Kidney (tissue), 14 donors: ENCODE measurements around the gene PDE1C. TPM values are rescaled to one million over a fixed set of nuclear protein-coding genes. Genes with fewer than 3 reads are reported as not detected.

Source experiments
- DNase-seq, 5 donors: peaks; one replicate each; pipeline ENCODE4 v3.0.0-alpha.2; 2013 to 2020
- FAIRE-seq: peaks from 2 replicates; lab custom pipeline; 2012; peaks lifted over from hg19 to GRCh38; lab: Jason Lieb, UNC
- H3K27ac ChIP-seq, 2 donors: one replicate each; pipeline ENCODE4 v1.7.0; 2013; ENCODE audit warnings: low read depth in 2 of 2, low read length in 2 of 2, inconsistent platforms in 1 of 2
- H3K27me3 ChIP-seq: one replicate; pipeline ENCODE4 v1.7.1; 2013; ENCODE audit warnings: low read length, inconsistent platforms; ENCODE audit not compliant: control insufficient read depth, insufficient read depth
- H3K36me3 ChIP-seq, 3 donors: one replicate each; pipeline versions ENCODE4 v1.7.0 to v1.7.1; 2013; ENCODE audit warnings: low read length in 3 of 3, control low read depth in 1 of 3, inconsistent platforms in 1 of 3; ENCODE audit not compliant: insufficient read depth in 3 of 3, control insufficient read depth in 2 of 3
- H3K4me1 ChIP-seq, 3 donors: one replicate each; pipeline versions ENCODE4 v1.7.0 to v1.7.1; 2013; ENCODE audit warnings: low read length in 3 of 3, inconsistent platforms in 1 of 3, low read depth in 1 of 3; ENCODE audit not compliant: control insufficient read depth in 2 of 3, insufficient read depth in 2 of 3
- H3K4me3 ChIP-seq, 3 donors: one replicate each; pipeline versions ENCODE4 v1.7.0 to v1.8.1; 2013; ENCODE audit warnings: low read length in 3 of 3, control low read depth in 1 of 3, inconsistent platforms in 1 of 3
- H3K9ac ChIP-seq, 3 donors: one replicate each; pipeline versions ENCODE4 v1.7.0 to v1.7.1; 2013; ENCODE audit warnings: low read length in 3 of 3, control low read depth in 1 of 3, inconsistent platforms in 1 of 3
- H3K9me3 ChIP-seq, 3 donors: one replicate each; pipeline versions ENCODE4 v1.7.0 to v1.7.1; 2013; ENCODE audit warnings: low read length in 3 of 3, control low read depth in 1 of 3, inconsistent platforms in 1 of 3; ENCODE audit not compliant: control insufficient read depth in 2 of 3, insufficient read depth in 1 of 3
- CTCF ChIP-seq: IDR thresholded peaks from 3 replicates; pipeline ENCODE4 v1.5.1; 2012; ENCODE audit warnings: mild to moderate bottlenecking, moderate library complexity, borderline replicate concordance; ENCODE audit not compliant: insufficient read depth; ENCODE audit errors: extremely low read depth
- intact Hi-C: fragments of 100-400 bp; cut with DNase I; formaldehyde crosslinking; loops from one replicate; pipeline ENCODE4 v1.11.1; 2022
- polyA plus RNA-seq: library from polyadenylated mRNA; stranded (reverse); fragments of 350-450 nt; fragmentation: Illumina TruSeq; extraction: RNeasy Lipid Tissue Mini Kit (QIAGEN cat#74804); gene quantifications from one replicate; pipeline ENCODE4 v1.2.3, GENCODE V29; 2014; ENCODE audit warnings: low read depth, low replicate concordance; ENCODE audit not compliant: insufficient read depth
- total RNA-seq: library from RNA; stranded (reverse); fragmentation: NEBNext Ultra II Directional; extraction: Animal tissue kit (Norgen Biotek cat#: 25700); gene quantifications from one replicate; pipeline ENCODE4 v1.2.1, GENCODE V29; 2021
- donor health status: control.
- donor health status: control.
- donor health status: control.
- donor health status: control.
- donor health status: control.
- donor health status: DM: yes; HTN: yes; CAD: no.
- donor health status: Normal renal cell carcinoma (clear cell type).

The PDE1C gene
- total and polyA plus RNA-seq, 2 donors from 2014 or later = 3.3 to 5.5 TPM

GRCh38 chr7:31963569-31964175 is 106.5 kb downstream of the PDE1C start:
- no peak overlapping the region for H3K27ac ChIP-seq
- no peaks in the 10 kb centered on the region for H3K4me1 ChIP-seq
- H3K27me3 ChIP-seq = no peaks in the 10 kb centered on the region
- no peak for TF ChIP-seq CTCF
- intact Hi-C loops = no loop called here
- DNase-seq = no peak
- H3K9me3 ChIP-seq = no peaks in the 10 kb centered on the region
- FAIRE-seq = no peak
- no peaks in the 10 kb centered on the region for H3K36me3 ChIP-seq
- no peak overlapping the region for H3K4me3 ChIP-seq
- H3K9ac ChIP-seq = no peak overlapping the region

DNA sequence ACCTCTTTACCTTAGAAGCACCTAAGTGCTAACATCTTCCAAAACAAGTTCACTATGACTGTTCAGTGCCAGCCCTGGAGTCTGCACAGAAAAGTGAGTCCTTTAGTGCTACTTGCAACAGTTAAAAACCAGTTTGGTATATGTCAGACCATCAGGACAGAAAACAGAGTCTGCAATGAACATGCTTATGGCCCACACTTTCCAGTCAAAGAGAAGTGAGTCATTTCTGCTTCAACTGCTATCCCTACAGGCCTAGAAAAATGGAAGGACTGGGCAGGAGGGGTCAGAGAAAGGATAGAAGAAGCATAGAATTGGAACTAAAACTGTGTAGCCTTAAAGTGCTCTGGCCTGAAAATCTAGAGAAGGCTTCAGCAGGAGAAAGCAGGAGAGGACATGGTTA is 108.0 kb downstream of the PDE1C start:
- TF ChIP-seq CTCF = no peak
- Histone ChIP-seq H3K9ac (no peak overlapping the region), H3K27me3 (no peaks in the 10 kb centered on the region), H3K36me3 (no peaks in the 10 kb centered on the region), H3K27ac (no peak overlapping the region), H3K4me3 (no peak overlapping the region), H3K4me1 (no peaks in the 10 kb centered on the region), H3K9me3 (no peaks in the 10 kb centered on the region)
- FAIRE-seq (no peak), DNase-seq (no peak)
- intact Hi-C loops = no loop called here

- Histone ChIP-seq H3K9ac (no peak overlapping the region), H3K36me3 (no peaks in the 10 kb centered on the region), H3K4me3 (no peak overlapping the region), H3K27ac (no peak overlapping the region), H3K27me3 (no peaks in the 10 kb centered on the region), H3K4me1 (no peaks in the 10 kb centered on the region), H3K9me3 (no peaks in the 10 kb centered on the region)
- FAIRE-seq = no peak
- intact Hi-C loops = no loop called here
- DNase-seq = no peak
- TF ChIP-seq CTCF = no peak
Observed at GRCh38 chr7:31958226-31958625, 112.0 kb downstream of the PDE1C start.

GRCh38 chr7:31957756-31958155 is 112.5 kb downstream of the PDE1C start:
- no peak overlapping the region for H3K9ac ChIP-seq
- intact Hi-C loops = no loop called here
- H3K36me3 ChIP-seq = no peaks in the 10 kb centered on the region
- no peak overlapping the region for H3K4me3 ChIP-seq
- no peaks in the 10 kb centered on the region for H3K4me1 ChIP-seq
- no peak for FAIRE-seq
- no peak overlapping the region for H3K27ac ChIP-seq
- no peaks in the 10 kb centered on the region for H3K27me3 ChIP-seq
- no peaks in the 10 kb centered on the region for H3K9me3 ChIP-seq
- no peak for DNase-seq
- TF ChIP-seq CTCF = no peak
